GM21526 (cell line): ENCODE measurements around the gene NR2F2.
"Not testable (repeated sequence)": the region's sequence is repeated elsewhere in the genome, so short reads cannot be mapped to it uniquely, and the experiment has no call there.

Experiments used
- ATAC-seq: cut with Tn5 transposase; IDR thresholded peaks from one replicate; pipeline ENCODE4 v1.9.1; 2021; ENCODE audit warnings: moderate library complexity; ENCODE audit not compliant: unreplicated experiment, low FRiP score

The NR2F2 gene

GRCh38 chr15:96365781-96366525 is 35.5 kb downstream of the NR2F2 start:
- no peak for ATAC-seq

DNA sequence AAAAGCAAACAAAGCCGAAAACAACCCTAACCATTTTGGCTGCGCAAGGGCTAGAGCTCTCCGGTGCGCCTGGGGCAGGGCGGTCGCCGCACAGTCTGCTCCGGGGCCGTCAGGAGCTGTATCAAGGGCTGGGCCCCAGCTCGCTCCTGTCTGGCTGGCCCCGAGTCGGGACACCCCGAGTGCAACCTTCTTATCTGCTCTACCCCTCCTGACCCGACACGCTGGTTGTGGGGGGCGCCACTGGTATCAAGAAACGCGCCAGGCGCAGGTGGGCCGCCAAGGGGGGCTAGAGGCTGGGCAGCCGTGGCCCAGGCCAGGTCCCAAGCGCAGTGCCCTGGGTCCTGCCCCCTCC is 36.0 kb downstream of the NR2F2 start:
- ATAC-seq = no peak

DNA sequence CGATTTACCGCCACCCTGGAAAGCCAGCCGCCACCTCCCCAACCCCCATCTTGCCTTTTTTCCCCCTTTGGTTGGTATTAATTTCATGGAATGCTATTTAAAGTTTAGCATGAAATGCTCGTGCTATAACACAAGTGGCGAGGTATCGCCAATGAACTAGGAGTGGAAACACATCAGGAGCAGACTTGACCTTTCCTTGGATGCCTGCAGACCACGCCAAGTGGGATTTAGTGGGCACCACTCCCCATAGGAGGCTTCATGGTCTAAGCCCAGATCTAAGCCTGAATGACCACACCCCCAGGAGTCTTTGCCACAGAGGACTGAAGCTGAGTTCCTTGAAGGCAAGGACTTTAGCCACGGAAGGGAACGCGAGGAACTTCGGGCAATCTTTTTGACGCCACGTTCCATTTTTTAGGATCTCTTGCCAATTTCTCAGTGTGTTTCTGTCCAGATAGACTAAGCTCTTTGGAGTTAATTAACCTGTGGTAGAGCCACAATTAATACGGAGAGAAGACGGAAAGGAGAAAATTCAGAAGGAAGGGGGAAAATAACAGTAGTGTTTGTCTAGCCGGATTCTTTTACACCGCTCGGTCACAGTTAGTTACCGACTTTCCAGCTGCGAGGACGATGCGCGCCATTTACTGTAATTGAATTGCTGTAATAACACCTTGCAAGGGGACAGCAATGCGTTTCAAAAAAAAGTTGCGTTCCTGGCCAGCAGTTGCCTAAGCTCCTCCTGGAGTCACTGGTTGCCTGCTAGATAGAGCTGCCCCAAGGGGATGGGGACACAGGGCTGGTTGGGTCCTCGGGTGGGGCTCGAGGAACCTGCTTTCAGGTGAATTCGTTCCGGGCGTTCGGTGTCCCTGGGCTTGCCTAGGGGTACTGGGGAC is 37.1 kb downstream of the NR2F2 start:
- ATAC-seq = no peak

- ATAC-seq = no peak
These were observed 38.9 kb downstream of the NR2F2 start for GRCh38 chr15:96369351-96369750.

DNA sequence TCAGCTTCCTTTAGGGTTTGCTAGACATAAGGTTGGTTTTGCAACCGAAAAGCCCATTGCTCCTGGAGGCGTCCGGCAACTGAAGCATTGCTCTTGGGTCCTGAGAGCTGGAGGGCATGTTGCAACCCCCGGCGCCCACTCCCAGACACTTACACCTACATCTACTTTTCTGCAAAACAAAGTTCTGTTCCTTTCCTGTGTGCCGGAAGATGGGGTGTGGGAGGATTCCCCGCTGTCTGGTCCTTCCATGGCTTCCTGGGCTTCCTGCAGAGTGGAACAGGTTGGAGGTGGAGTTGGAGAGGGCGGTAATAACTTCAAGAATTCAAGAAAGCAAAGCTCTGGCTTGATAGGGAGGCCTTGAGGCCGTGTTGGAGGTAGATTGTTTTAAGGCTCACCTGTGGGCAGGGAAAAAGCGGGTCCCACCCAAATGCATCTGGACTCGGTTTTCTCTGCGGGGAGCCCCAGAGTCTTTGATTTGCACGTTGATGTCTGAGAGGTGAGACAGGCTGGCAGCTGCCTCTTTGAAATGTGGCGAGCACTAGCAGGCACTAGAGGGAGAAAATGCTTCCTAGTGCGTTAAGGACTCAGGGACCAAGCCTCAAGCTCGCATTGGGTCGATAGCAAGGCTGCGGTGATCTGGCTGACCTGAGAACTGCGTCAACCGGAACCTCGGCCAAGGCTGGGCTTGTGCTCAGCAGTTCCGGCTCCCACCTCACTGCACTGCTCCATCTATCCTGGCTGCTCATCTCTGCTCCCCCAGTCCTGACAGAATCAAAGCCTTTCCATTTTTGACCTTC is 39.5 kb downstream of the NR2F2 start:
- ATAC-seq = no peak

DNA sequence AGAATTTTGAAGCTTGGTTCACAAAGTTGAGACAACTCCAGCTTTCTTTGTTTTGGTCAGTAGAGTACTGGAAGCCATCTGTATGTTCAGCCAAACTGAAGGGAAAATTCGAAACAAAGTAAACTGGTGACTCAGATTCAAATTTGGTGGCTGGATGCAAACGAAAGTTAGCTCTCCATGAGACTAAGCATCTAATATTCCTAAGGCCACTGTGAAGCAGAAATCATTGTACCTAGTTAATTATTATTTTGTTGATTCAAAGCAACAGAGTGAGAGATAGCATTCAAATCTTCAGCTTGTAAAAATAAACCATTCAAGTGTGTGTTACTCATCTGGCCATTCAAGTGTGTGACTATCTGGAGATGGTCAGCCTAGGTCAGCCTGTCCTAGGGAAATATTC is 42.1 kb downstream of the NR2F2 start:
- no peak for ATAC-seq

DNA sequence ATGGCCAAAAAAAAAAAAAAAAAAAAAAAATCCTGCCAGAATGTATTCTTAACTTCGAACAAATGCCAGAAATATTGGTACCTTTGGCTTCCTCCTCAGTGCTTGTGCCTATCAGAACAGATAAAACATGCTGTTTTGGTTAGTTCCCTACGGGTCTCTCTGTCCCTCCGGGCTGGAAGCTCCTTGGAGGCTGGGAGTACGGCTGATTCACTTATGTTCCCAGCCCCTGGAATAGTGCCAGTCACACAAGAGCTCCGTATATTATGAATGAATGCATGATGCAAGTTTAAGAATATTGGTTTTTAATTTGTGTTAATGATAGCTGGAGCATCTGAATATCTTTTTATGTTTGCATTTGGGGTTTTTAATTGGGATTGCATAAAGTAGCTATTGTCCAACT is 44.0 kb downstream of the NR2F2 start:
- no peak for ATAC-seq

DNA sequence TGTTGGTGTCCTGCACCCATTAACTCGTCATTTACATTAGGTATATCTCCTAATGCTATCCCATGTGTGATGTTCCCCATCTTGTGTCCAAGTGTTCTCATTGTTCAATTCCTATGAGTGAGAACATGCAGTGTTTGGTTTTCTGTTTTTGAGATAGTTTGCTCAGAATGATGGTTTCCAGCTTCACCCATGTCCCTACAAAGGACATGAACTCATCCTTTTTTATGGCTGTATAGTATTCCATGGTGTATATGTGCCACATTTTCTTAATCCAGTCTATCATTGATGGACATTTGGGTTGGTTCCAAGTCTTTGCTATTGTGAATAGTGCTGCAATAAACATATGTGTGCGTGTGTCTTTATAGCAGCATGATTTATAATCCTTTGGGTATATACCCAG is 49.1 kb downstream of the NR2F2 start:
- ATAC-seq = not testable (repeated sequence)

DNA sequence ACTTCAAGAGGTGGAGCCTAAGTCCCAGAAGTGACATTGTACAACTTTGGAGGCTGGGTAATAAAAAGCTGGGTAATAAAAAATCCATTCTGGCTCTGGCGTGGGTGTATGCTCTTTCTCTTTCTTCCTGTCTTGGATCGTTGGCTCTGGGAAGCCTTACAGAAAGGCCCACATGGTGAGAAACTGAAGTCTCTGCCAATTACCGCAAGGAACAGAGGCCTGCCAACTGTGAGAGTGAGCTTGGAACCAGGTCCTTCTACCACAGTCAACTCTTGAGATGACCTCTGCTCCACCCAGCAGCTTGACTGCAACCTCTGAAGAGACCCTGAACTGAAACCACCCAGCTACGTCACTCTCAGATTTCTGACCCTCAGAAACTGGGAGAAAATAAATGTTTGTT is 51.0 kb downstream of the NR2F2 start:
- no peak for ATAC-seq

- ATAC-seq = no peak
These were observed 54.7 kb downstream of the NR2F2 start for GRCh38 chr15:96385195-96385594.

- no peak for ATAC-seq
These were observed 58.2 kb downstream of the NR2F2 start for GRCh38 chr15:96388673-96389072.
